Breast epithelium (tissue), 3 donors: Measurements from ENCODE around the gene MLX.

ENCODE experiments used
- CTCF ChIP-seq, 3 donors: fragments of 450-650 bp; IDR thresholded peaks; one replicate each; pipeline ENCODE4 v1.5.1; 2016 to 2017; ENCODE audit warnings: antibody characterized with exemption in 3 of 3, mild to moderate bottlenecking in 3 of 3, moderate library complexity in 3 of 3
- POLR2AphosphoS5 ChIP-seq, 3 donors: sonication (generic); formaldehyde crosslinking; IDR thresholded peaks; one replicate each; pipeline ENCODE4 v1.6.1; 2017; ENCODE audit warnings: antibody characterized with exemption in 3 of 3

DNA sequence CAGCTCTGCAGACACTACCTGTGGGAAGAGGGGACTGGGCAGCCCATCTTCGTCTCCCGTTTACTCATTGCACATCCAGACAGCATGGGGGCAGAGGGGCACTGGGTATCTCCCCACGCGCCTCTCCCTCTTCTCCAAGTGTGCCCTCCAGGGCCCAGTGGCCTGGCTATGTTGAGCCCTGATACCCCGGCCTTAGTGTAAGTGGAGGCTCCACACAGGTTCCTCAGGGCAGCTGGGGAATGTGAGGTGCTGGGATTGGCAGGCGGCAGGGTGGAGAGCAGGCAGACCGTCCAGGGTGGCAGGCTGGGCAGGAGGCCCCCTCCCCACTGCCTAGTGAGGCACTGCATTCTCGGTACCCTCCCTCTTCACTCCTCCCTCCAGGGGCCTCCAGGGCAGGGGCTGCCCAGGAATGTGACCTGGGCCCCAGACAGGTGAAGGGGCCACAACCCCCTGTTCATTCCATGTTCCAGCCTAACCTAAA is 44.1 kb upstream of the MLX start:
- no peak for TF ChIP-seq POLR2AphosphoS5 (IDR thresholded peaks at IDR 0.05)
- no peak for TF ChIP-seq CTCF (IDR thresholded peaks at IDR 0.05)
